ENCODE data around the gene HAT1. TPM values are rescaled to one million over a fixed set of nuclear protein-coding genes. Genes with fewer than 3 reads are reported as not detected.

Gene HAT1
- total RNA-seq, 1 donor from 2014 or later: 71.6 TPM

DNA sequence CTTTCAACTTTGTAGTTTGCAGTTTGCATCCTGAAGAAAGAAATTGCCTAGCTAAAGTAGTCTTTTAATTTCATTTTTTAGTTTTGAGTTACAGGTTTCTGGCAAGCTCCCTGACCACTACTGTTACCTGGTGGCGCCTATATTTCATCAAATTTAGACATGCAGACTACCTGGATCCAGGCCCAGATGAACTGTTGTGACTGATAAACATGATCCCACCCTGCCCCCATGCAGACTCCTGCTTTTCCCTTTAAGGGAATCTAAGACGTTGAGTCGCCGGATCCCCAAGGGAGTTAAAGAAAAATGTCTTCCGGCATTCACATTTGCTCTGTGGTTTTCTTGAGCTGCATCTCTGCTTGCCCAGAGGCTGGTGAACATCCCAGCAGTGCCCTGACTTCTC, 99.7 kb downstream of the HAT1 start:
- intact Hi-C loops (cut with micrococcal nuclease): no loop called here

DNA sequence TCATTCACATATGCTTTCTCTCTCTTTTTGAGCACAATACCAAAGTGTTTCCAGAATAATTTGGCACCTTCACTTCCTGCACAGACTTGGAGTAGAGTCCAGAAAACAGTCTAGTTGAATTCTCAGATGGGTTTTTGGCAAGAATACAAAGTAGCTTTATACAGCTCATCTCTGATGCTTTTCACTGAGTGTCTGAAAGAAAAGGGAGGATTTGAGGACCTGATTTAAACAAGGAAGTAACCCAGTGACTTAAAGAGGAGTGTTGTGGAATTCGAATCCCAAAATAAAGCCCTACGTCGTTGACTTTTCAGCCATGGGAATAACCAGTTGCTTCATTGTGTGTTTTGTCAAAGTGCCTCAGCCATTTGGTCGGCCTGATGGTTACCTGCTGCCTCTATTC, 109.3 kb downstream of the HAT1 start:
- intact Hi-C loops (cut with micrococcal nuclease): no loop called here

Other genes starting within 250 kb of the HAT1 start
- gene DYNC1I2, start 235.0 kb upstream of the HAT1 start, total RNA-seq: 52.0 and 59.3 TPM in 2 replicates
- gene SLC25A12, start 28.2 kb upstream of the HAT1 start, total RNA-seq: 26.6 and 27.4 TPM in 2 replicates
- gene METAP1D, start 77.5 kb downstream of the HAT1 start, total RNA-seq: 7.1 and 7.7 TPM in 2 replicates
- gene DLX1, start 163.0 kb downstream of the HAT1 start, total RNA-seq: not detected in 2 replicates
- not detected in 2 replicates for gene DLX2, start 180.4 kb downstream of the HAT1 start, total RNA-seq